ENCODE measurements around the gene YIPF1. TPM values are rescaled to one million over a fixed set of nuclear protein-coding genes. Genes with fewer than 3 reads are reported as not detected.
"Not testable (repeated sequence)": the region's sequence is repeated elsewhere in the genome, so short reads cannot be mapped to it uniquely, and the experiment has no call there.

The YIPF1 gene
- total and polyA plus RNA-seq, 5 donors: 13.3 to 15.7 (median 15.6) TPM

DNA sequence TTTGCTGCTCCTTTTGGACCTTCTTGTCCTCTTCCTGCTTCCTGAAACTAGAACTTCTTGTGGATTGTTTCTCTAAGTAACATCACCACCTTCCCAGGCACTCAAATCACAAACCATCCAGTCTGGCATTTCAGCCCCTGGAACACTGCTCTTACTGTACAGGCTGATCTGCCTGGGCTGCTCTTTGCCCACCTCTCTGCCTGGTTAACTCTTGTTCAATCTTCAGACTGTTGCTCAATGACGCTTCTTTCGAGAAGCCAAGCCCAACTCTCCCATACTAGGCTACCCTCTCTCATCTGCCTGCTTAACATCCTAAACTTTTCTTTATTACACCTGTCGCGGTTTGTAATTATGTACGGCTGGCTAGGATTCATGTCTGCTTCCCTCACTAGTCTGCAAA, 5.0 kb upstream of the YIPF1 start:
- intact Hi-C loops (cut with DNase I): loop anchor here in 2 of 4 donors (5.0 to 10.0 kb wide), 2 partner anchors 50 to 53 kb away; partner anchors contain the start of genes IFT25 (in 2 of the 2) and LRRC42 (in 2 of the 2)
- 95% methylated on average over 5 of the region's 5 CpGs for WGBS
- no peaks in the 10 kb centered on the region for H3K27me3 ChIP-seq (ENCODE audit: control insufficient read depth, insufficient read depth)
- H3K9me3 ChIP-seq (ENCODE audit: control insufficient read depth, low read length): no peaks in the 10 kb centered on the region
- no peak for DNase-seq
- H3K4me3 ChIP-seq (ENCODE audit: low read length): no peak overlapping the region
- no peak for ATAC-seq
- H3K27ac ChIP-seq (ENCODE audit: low read length): no peak overlapping the region
- no peaks in the 10 kb centered on the region for H3K4me1 ChIP-seq (ENCODE audit: control insufficient read depth, insufficient read depth, low read length)

DNA sequence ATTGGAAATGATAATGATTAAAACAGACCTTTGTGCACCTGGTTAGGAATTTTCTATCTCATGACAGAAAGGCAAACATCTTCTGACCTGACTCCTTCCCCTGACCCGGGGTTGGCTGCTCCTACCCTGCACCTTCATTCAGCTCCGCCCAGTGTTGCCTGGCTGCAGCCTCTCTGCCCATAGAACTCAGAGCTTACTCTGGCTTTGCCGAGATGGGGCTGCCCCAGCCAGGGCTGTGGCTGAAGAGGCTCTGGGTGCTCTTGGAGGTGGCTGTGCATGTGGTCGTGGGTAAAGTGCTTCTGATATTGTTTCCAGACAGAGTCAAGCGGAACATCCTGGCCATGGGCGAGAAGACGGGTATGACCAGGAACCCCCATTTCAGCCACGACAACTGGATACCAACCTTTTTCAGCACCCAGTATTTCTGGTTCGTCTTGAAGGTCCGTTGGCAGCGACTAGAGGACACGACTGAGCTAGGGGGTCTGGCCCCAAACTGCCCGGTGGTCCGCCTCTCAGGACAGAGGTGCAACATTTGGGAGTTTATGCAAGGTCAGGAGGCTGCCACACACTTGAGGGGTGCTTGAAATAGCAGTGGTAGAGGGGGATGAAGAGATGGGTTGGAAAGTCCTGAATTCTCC, 4.5 kb upstream of the YIPF1 start, which contains the start of gene DIO1:
DIO1 (plus strand) TSS at position 189 of the 638 bp plus-strand sequence; CDS start at position 213, 24 bp downstream.
- ATAC-seq: no peak
- no peaks in the 10 kb centered on the region for H3K4me1 ChIP-seq (ENCODE audit: control insufficient read depth, insufficient read depth, low read length)
- 79% methylated on average over 14 of the region's 14 CpGs for WGBS
- no peaks in the 10 kb centered on the region for H3K9me3 ChIP-seq (ENCODE audit: control insufficient read depth, low read length)
- H3K27ac ChIP-seq (ENCODE audit: low read length): no peak within 1 kb of the TSS
- no peak for DNase-seq
- H3K27me3 ChIP-seq (ENCODE audit: control insufficient read depth, insufficient read depth): no peaks in the 10 kb centered on the region
- H3K4me3 ChIP-seq (ENCODE audit: low read length): no peak within 1 kb of the TSS
- intact Hi-C loops (cut with DNase I): loop anchor here in 2 of 4 donors (5.0 to 10.0 kb wide), 2 partner anchors 51 to 53 kb away; partner anchors contain the start of genes IFT25 (in 2 of the 2) and LRRC42 (in 2 of the 2)

DNA sequence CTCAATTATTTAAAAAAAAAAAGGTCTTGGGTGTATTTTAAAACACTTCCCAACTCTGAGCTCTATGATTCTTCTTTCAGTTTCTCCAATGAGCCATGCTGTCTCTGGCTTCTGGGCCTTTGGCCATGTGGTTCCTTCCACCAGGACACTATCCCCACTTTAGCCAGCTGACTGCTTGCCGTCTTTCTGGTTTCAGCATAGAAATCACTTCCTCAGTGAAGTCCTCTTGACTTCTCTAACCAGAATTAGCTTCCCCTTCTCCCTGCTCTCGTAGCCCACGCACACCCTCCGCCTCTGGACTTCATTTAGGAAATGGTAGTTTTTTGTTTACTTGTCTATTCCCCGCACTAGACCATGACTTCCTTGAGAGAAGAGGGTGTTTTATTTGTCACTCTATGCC, 3.3 kb upstream of the YIPF1 start:
- Histone ChIP-seq H3K4me1 (ENCODE audit: control insufficient read depth, insufficient read depth, low read length) (no peaks in the 10 kb centered on the region), H3K27me3 (ENCODE audit: control insufficient read depth, insufficient read depth) (no peaks in the 10 kb centered on the region), H3K9me3 (ENCODE audit: control insufficient read depth, low read length) (no peaks in the 10 kb centered on the region), H3K27ac (ENCODE audit: low read length) (no peak overlapping the region), H3K4me3 (ENCODE audit: low read length) (no peak overlapping the region)
- WGBS: 55% methylated on average over 5 of the region's 5 CpGs
- ATAC-seq (no peak), DNase-seq (peak in 1 of 3 donors; percentile 53)
- intact Hi-C loops (cut with DNase I): loop anchor here in 2 of 4 donors (5.0 to 10.0 kb wide), 2 partner anchors 52 to 54 kb away; partner anchors contain the start of genes IFT25 (in 2 of the 2) and LRRC42 (in 2 of the 2)

DNA sequence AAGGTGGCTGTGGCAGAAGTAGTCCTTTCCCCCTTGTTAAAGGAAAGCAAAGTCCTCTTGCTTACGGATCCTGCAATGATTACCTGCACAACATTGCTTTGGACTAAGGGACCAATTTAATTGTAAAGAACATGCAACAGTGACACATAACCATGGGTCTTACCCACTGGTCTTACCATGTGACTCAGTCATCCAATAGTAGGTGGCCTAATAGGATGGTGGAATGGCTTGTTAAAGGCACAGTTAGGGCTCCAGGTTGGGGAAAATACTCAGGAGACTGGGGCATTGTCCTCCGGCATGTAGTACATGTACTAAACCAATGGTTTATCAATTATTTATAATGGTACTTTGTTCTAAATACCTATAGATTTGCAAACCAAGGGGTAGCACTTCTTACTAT, 2.1 kb upstream of the YIPF1 start:
- ATAC-seq (no peak), DNase-seq (no peak)
- 91% methylated on average over 2 of the region's 2 CpGs for WGBS
- Histone ChIP-seq H3K4me3 (ENCODE audit: low read length) (no peak overlapping the region), H3K9me3 (ENCODE audit: control insufficient read depth, low read length) (no peaks in the 10 kb centered on the region), H3K27ac (ENCODE audit: low read length) (no peak overlapping the region), H3K27me3 (ENCODE audit: control insufficient read depth, insufficient read depth) (no peaks in the 10 kb centered on the region), H3K4me1 (ENCODE audit: control insufficient read depth, insufficient read depth, low read length) (no peaks in the 10 kb centered on the region)
- intact Hi-C loops (cut with DNase I): loop anchor here in 2 of 4 donors (5.0 to 10.0 kb wide), 2 partner anchors 53 to 56 kb away; partner anchors contain the start of genes IFT25 (in 2 of the 2) and LRRC42 (in 2 of the 2)

GRCh38 chr1:53891018-53891417, 1.4 kb upstream of the YIPF1 start:
- Histone ChIP-seq H3K4me1 (ENCODE audit: control insufficient read depth, insufficient read depth, low read length) (no peaks in the 10 kb centered on the region), H3K27me3 (ENCODE audit: control insufficient read depth, insufficient read depth) (no peaks in the 10 kb centered on the region), H3K27ac (ENCODE audit: low read length) (no peak overlapping the region), H3K9me3 (ENCODE audit: control insufficient read depth, low read length) (no peaks in the 10 kb centered on the region), H3K4me3 (ENCODE audit: low read length) (no peak overlapping the region)
- intact Hi-C loops (cut with DNase I): loop anchor here in 2 of 4 donors (5.0 to 10.0 kb wide), 2 partner anchors 54 to 56 kb away; partner anchors contain the start of genes IFT25 (in 2 of the 2) and LRRC42 (in 2 of the 2)
- DNase-seq (no peak), ATAC-seq (no peak)
- 85% methylated on average over 2 of the region's 2 CpGs for WGBS

GRCh38 chr1:53890522-53890941, 935 bp upstream of the YIPF1 start:
- no peak for ATAC-seq
- H3K4me1 ChIP-seq (ENCODE audit: control insufficient read depth, insufficient read depth, low read length): no peaks in the 10 kb centered on the region
- 78% methylated on average over 7 of the region's 7 CpGs for WGBS

DNA sequence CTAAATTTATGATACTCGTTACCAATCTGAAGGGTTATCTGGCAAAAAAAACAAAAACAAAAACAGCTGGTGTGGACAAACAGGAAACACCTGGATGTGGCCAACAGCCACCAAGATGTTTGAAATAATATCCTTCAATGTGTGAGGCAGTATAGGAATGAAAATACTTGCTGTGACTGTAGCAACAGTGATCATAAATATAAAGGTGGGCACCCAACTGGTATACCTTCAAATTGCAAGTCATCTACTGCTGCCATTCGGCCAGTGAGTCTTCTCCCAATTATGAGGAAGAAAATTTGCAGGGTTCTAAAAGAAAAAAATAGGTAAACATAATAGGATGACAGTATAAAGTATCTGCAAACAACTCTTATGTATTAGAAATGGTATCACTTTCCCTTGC, 916 bp downstream of the YIPF1 start:
- Histone ChIP-seq H3K4me3 (ENCODE audit: low read length) (peak overlapping the region; percentile 97), H3K27me3 (ENCODE audit: control insufficient read depth, insufficient read depth) (no peaks in the 10 kb centered on the region), H3K4me1 (ENCODE audit: control insufficient read depth, insufficient read depth, low read length) (no peaks in the 10 kb centered on the region), H3K9me3 (ENCODE audit: control insufficient read depth, low read length) (no peaks in the 10 kb centered on the region), H3K27ac (ENCODE audit: low read length) (no peak overlapping the region)
- WGBS: 44% methylated on average over 2 of the region's 2 CpGs
- intact Hi-C loops (cut with DNase I): no loop called here
- no peak for ATAC-seq
- DNase-seq: no peak

More at GRCh38 chr1:53890522-53890941, 935 bp upstream of the YIPF1 start:
- Histone ChIP-seq H3K9me3 (ENCODE audit: control insufficient read depth, low read length) (no peaks in the 10 kb centered on the region), H3K27ac (ENCODE audit: low read length) (no peak overlapping the region), H3K27me3 (ENCODE audit: control insufficient read depth, insufficient read depth) (no peaks in the 10 kb centered on the region), H3K4me3 (ENCODE audit: low read length) (peak overlapping the region; percentile 97)
- intact Hi-C loops (cut with DNase I): loop anchor here in 2 of 4 donors (5.0 to 10.0 kb wide), 2 partner anchors 54 to 57 kb away; partner anchors contain the start of genes IFT25 (in 2 of the 2) and LRRC42 (in 2 of the 2)
- no peak for DNase-seq

DNA sequence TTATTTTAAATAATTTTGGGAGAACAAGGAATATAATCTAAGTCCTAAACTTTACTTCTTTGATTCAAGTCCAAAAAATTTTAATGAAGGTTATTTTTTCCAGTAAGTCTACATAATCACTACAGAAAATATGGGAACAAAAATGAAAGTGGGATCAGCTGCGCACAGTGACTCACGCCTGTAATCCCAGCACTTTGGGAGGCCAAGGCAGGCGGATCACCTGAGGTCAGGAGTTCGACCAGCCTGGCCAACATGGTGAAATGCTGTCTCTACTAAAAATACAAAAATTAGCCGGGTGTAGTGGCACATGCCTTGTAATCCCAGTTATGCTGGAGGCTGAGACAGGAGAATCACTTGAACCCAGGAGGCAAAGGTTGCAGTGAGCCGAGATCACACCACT, 6.0 kb downstream of the YIPF1 start:
- not testable (repeated sequence) for H3K4me3 ChIP-seq (ENCODE audit: low read length); H3K27me3 ChIP-seq (ENCODE audit: control insufficient read depth, insufficient read depth); ATAC-seq; H3K27ac ChIP-seq (ENCODE audit: low read length); H3K9me3 ChIP-seq (ENCODE audit: control insufficient read depth, low read length); H3K4me1 ChIP-seq (ENCODE audit: control insufficient read depth, insufficient read depth, low read length); DNase-seq
- intact Hi-C loops (cut with DNase I): loop anchor here in 1 of 4 donors (5.0 kb wide), 1 partner anchor 79 kb away; no protein-coding TSS in a partner anchor
- 97% methylated on average over 6 of the region's 6 CpGs for WGBS

- intact Hi-C loops (cut with DNase I): loop anchor here in 1 of 4 donors (5.0 kb wide), 1 partner anchor 80 kb away; no protein-coding TSS in a partner anchor
- H3K4me3 ChIP-seq (ENCODE audit: low read length); H3K9me3 ChIP-seq (ENCODE audit: control insufficient read depth, low read length); H3K27me3 ChIP-seq (ENCODE audit: control insufficient read depth, insufficient read depth); DNase-seq; ATAC-seq; H3K4me1 ChIP-seq (ENCODE audit: control insufficient read depth, insufficient read depth, low read length); H3K27ac ChIP-seq (ENCODE audit: low read length): not testable (repeated sequence)
- 98% methylated on average over 2 of the region's 2 CpGs for WGBS
These were observed 7.7 kb downstream of the YIPF1 start for GRCh38 chr1:53881853-53882252.

DNA sequence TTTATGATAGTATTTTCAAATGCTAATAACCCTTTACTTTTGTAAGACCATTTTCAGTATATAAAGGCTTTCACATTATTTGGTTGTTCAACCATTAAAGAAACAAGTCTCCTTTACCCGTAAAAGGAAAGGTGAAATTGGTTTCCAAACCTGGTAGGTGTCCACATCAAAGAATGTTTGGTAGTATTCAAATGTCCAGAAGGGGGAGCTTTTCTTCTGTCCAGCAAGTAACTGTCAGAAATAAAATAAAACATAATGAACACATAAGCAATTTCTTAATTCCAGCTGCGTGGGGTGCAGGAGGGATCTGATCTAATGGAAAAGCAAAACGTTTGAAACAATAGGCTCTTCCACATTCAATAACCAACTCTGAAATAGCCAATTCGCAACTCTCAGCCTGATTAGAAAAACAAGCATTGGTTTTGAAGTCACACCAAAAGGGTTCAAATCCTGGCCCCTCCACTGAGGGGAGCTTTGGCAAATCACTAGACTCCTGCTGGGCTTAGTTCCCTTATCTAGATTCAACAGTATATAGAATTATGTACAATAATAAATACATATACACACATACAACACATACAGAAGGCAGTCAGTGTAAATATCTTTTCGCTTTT, 11.0 kb downstream of the YIPF1 start:
- WGBS: 51% methylated on average over 5 of the region's 5 CpGs
- Histone ChIP-seq H3K27ac (ENCODE audit: low read length) (no peak overlapping the region), H3K4me3 (ENCODE audit: low read length) (no peak overlapping the region), H3K4me1 (ENCODE audit: control insufficient read depth, insufficient read depth, low read length) (no peaks in the 10 kb centered on the region), H3K27me3 (ENCODE audit: control insufficient read depth, insufficient read depth) (no peaks in the 10 kb centered on the region), H3K9me3 (ENCODE audit: control insufficient read depth, low read length) (no peaks in the 10 kb centered on the region)
- intact Hi-C loops (cut with DNase I): loop anchor here in 2 of 4 donors (5.0 to 10.0 kb wide), 2 partner anchors 69 to 926 kb away; partner anchors contain the start of genes IFT25 (in 1 of the 2), LRRC42 (in 1 of the 2) and TTC22 (in 1 of the 2)
- DNase-seq (no peak), ATAC-seq (no peak)

Data from right cardiac atrium (tissue), 5 donors.